Karpas-422 (cell line): ENCODE measurements around the gene OGDH. TPM values are rescaled to one million over a fixed set of nuclear protein-coding genes. Genes with fewer than 3 reads are reported as not detected.

Experiments
- DNase-seq: peaks from one replicate; pipeline ENCODE4 v3.0.0-alpha.2; 2015
- H2AFZ ChIP-seq: fragments of 200-600 bp; sonication (generic); 2 replicates; pipeline ENCODE4 v1.6.1; 2014; ENCODE audit warnings: antibody characterized with exemption, low read length, mixed read lengths
- H3K27ac ChIP-seq: fragments of 200-600 bp; sonication (generic); 2 replicates; pipeline ENCODE4 v1.5.1; 2014; ENCODE audit warnings: mild to moderate bottlenecking, low read length, moderate library complexity
- H3K27me3 ChIP-seq: fragments of 200-600 bp; sonication (generic); 2 replicates; pipeline ENCODE4 v1.6.1; 2014; ENCODE audit warnings: low read length, mixed read lengths
- H3K36me3 ChIP-seq: fragments of 200-600 bp; sonication (generic); 2 replicates; pipeline ENCODE4 v1.6.1; 2014; ENCODE audit warnings: low read length, mixed read lengths; ENCODE audit not compliant: insufficient read depth
- H3K4me1 ChIP-seq: fragments of 200-600 bp; sonication (generic); 2 replicates; pipeline ENCODE4 v1.6.1; 2014; ENCODE audit warnings: mild to moderate bottlenecking, low read length, mixed read lengths
- H3K4me2 ChIP-seq: fragments of 200-600 bp; sonication (generic); 2 replicates; pipeline ENCODE4 v1.6.1; 2014; ENCODE audit warnings: low read length, low read depth, mild to moderate bottlenecking; ENCODE audit not compliant: poor library complexity, severe bottlenecking
- H3K4me3 ChIP-seq: fragments of 200-600 bp; sonication (generic); 2 replicates; pipeline ENCODE4 v1.5.1; 2014; ENCODE audit warnings: mild to moderate bottlenecking, antibody characterized with exemption, low read length, mixed read lengths
- H3K79me2 ChIP-seq: fragments of 200-600 bp; sonication (generic); 2 replicates; pipeline ENCODE4 v1.6.1; 2014; ENCODE audit warnings: mild to moderate bottlenecking, low read length, mixed read lengths
- H3K9ac ChIP-seq: fragments of 200-600 bp; sonication (generic); 2 replicates; pipeline ENCODE4 v1.6.0; 2014; ENCODE audit warnings: low read length
- H3K9me2 ChIP-seq: fragments of 200-600 bp; sonication (generic), shearing (Covaris generic); replicated peaks from 2 replicates; pipeline ENCODE4 v1.6.0; 2014; ENCODE audit warnings: mild to moderate bottlenecking, low read length, moderate library complexity; ENCODE audit not compliant: insufficient read depth
- H3K9me3 ChIP-seq: fragments of 300-700, 200-600 bp; sonication (generic); 2 replicates; pipeline ENCODE4 v1.6.1; 2014; ENCODE audit warnings: low read length, mixed read lengths
- H4K20me1 ChIP-seq: fragments of 200-600 bp; sonication (generic); 2 replicates; pipeline ENCODE4 v1.6.1; 2014; ENCODE audit warnings: mild to moderate bottlenecking, antibody characterized with exemption, low read length, low read depth; ENCODE audit not compliant: insufficient read depth
- total RNA-seq: library from RNA; depleted of rRNA; stranded (reverse); fragments of >200 nt; shearing (Covaris generic); gene quantifications from 2 replicates; pipeline ENCODE4 v1.2.3, GENCODE V29; 2014; ENCODE audit warnings: low replicate concordance

OGDH gene
- total RNA-seq, 1 experiment from 2014 or later: 24.9 TPM

- H3K27me3 ChIP-seq: no peaks in the 10 kb centered on the region
- H3K27ac ChIP-seq: no peak overlapping the region
- no peaks in the 10 kb centered on the region for H4K20me1 ChIP-seq
- H3K4me3 ChIP-seq: no peak overlapping the region
- peaks cover 38% of the 10 kb centered on the region for H3K79me2 ChIP-seq
- H3K4me2 ChIP-seq: no peak overlapping the region
- no peaks in the 10 kb centered on the region for H3K9me2 ChIP-seq
- H2AFZ ChIP-seq: no peak overlapping the region
- peaks cover 3% of the 10 kb centered on the region; the same call in 1 of the 2 replicates for H3K36me3 ChIP-seq
- DNase-seq: no peak
- H3K9me3 ChIP-seq: no peaks in the 10 kb centered on the region
- no peak overlapping the region for H3K9ac ChIP-seq
- peaks cover 10% of the 10 kb centered on the region; the same call in 1 of the 2 replicates for H3K4me1 ChIP-seq
Measured at GRCh38 chr7:44667190-44667589, 60.8 kb downstream of the OGDH start.

- no peak overlapping the region for H3K9ac ChIP-seq
- H3K4me2 ChIP-seq: no peak overlapping the region
- H3K27ac ChIP-seq: no peak overlapping the region
- H3K9me3 ChIP-seq: no peaks in the 10 kb centered on the region
- peaks cover 7% of the 10 kb centered on the region; the same call in 1 of the 2 replicates for H3K36me3 ChIP-seq
- peaks cover 26% of the 10 kb centered on the region for H3K79me2 ChIP-seq
- no peaks in the 10 kb centered on the region for H4K20me1 ChIP-seq
- no peaks in the 10 kb centered on the region for H3K27me3 ChIP-seq
- H3K4me1 ChIP-seq: peaks cover 10% of the 10 kb centered on the region; the same call in 1 of the 2 replicates
- no peak overlapping the region for H2AFZ ChIP-seq
- H3K4me3 ChIP-seq: no peak overlapping the region
- no peaks in the 10 kb centered on the region for H3K9me2 ChIP-seq
- DNase-seq: no peak
Measured at GRCh38 chr7:44671069-44671468, 64.6 kb downstream of the OGDH start.

- peaks cover 7% of the 10 kb centered on the region; the same call in 1 of the 2 replicates for H3K36me3 ChIP-seq
- H2AFZ ChIP-seq: no peak overlapping the region
- no peak overlapping the region for H3K4me2 ChIP-seq
- no peak overlapping the region for H3K27ac ChIP-seq
- H3K4me1 ChIP-seq: no peaks in the 10 kb centered on the region
- H4K20me1 ChIP-seq: no peaks in the 10 kb centered on the region
- no peak overlapping the region for H3K9ac ChIP-seq
- no peak overlapping the region for H3K4me3 ChIP-seq
- peaks cover 15% of the 10 kb centered on the region for H3K79me2 ChIP-seq
- H3K9me3 ChIP-seq: no peaks in the 10 kb centered on the region
- DNase-seq: no peak
- H3K27me3 ChIP-seq: no peaks in the 10 kb centered on the region
- H3K9me2 ChIP-seq: no peaks in the 10 kb centered on the region
Measured at GRCh38 chr7:44673324-44673723, 66.9 kb downstream of the OGDH start.

GRCh38 chr7:44673771-44674170 lies 67.3 kb downstream of the OGDH start:
- Histone ChIP-seq H4K20me1 (no peaks in the 10 kb centered on the region), H3K9me2 (no peaks in the 10 kb centered on the region), H3K36me3 (peaks cover 9% of the 10 kb centered on the region; the same call in 1 of the 2 replicates), H3K79me2 (peaks cover 11% of the 10 kb centered on the region), H3K4me2 (no peak overlapping the region), H3K4me1 (no peaks in the 10 kb centered on the region), H2AFZ (no peak overlapping the region), H3K4me3 (no peak overlapping the region), H3K9me3 (no peaks in the 10 kb centered on the region), H3K27ac (no peak overlapping the region), H3K27me3 (no peaks in the 10 kb centered on the region), H3K9ac (no peak overlapping the region)
- no peak for DNase-seq

GRCh38 chr7:44674381-44674780 lies 68.0 kb downstream of the OGDH start:
- no peaks in the 10 kb centered on the region for H3K9me3 ChIP-seq
- no peak overlapping the region for H3K4me3 ChIP-seq
- H3K4me1 ChIP-seq: no peaks in the 10 kb centered on the region
- H3K36me3 ChIP-seq: peaks cover 13% of the 10 kb centered on the region; the same call in 1 of the 2 replicates
- no peak overlapping the region for H3K4me2 ChIP-seq
- peaks cover 10% of the 10 kb centered on the region for H3K79me2 ChIP-seq
- H3K9ac ChIP-seq: no peak overlapping the region
- H3K27ac ChIP-seq: no peak overlapping the region
- H3K9me2 ChIP-seq: no peaks in the 10 kb centered on the region
- H3K27me3 ChIP-seq: no peaks in the 10 kb centered on the region
- H2AFZ ChIP-seq: no peak overlapping the region
- DNase-seq: no peak
- no peaks in the 10 kb centered on the region for H4K20me1 ChIP-seq

GRCh38 chr7:44676776-44677175 lies 70.3 kb downstream of the OGDH start:
- Histone ChIP-seq H3K4me3 (no peak overlapping the region), H3K4me2 (no peak overlapping the region), H3K4me1 (no peaks in the 10 kb centered on the region), H3K27me3 (no peaks in the 10 kb centered on the region), H3K36me3 (peaks cover 11% of the 10 kb centered on the region; the same call in 1 of the 2 replicates), H2AFZ (no peak overlapping the region), H3K27ac (no peak overlapping the region), H3K9me3 (no peaks in the 10 kb centered on the region), H3K9me2 (no peaks in the 10 kb centered on the region), H3K9ac (no peak overlapping the region), H3K79me2 (no peaks in the 10 kb centered on the region), H4K20me1 (no peaks in the 10 kb centered on the region)
- DNase-seq: no peak

GRCh38 chr7:44678101-44678470 lies 71.7 kb downstream of the OGDH start:
- no peak overlapping the region for H3K4me3 ChIP-seq

GRCh38 chr7:44678471-44679179 lies 72.2 kb downstream of the OGDH start:
- Histone ChIP-seq H2AFZ (no peak overlapping the region), H3K9ac (no peak overlapping the region), H3K4me1 (no peaks in the 10 kb centered on the region), H3K9me3 (no peaks in the 10 kb centered on the region), H3K79me2 (no peaks in the 10 kb centered on the region), H3K27ac (no peak overlapping the region), H3K4me3 (no peak overlapping the region), H3K27me3 (no peaks in the 10 kb centered on the region), H4K20me1 (no peaks in the 10 kb centered on the region), H3K36me3 (peaks cover 9% of the 10 kb centered on the region; the same call in 1 of the 2 replicates), H3K9me2 (no peaks in the 10 kb centered on the region), H3K4me2 (no peak overlapping the region)
- DNase-seq: no peak

More at GRCh38 chr7:44678101-44678470, 71.7 kb downstream of the OGDH start:
- Histone ChIP-seq H3K4me2 (no peak overlapping the region), H3K36me3 (peaks cover 11% of the 10 kb centered on the region; the same call in 1 of the 2 replicates), H2AFZ (no peak overlapping the region), H3K27me3 (no peaks in the 10 kb centered on the region), H3K4me1 (no peaks in the 10 kb centered on the region), H3K9ac (no peak overlapping the region), H3K27ac (no peak overlapping the region), H3K9me3 (no peaks in the 10 kb centered on the region), H3K79me2 (no peaks in the 10 kb centered on the region), H4K20me1 (no peaks in the 10 kb centered on the region), H3K9me2 (no peaks in the 10 kb centered on the region)
- no peak for DNase-seq
